Osteocyte (in vitro differentiated cells): ENCODE data around the gene FBL. TPM values are rescaled to one million over a fixed set of nuclear protein-coding genes. Genes with fewer than 3 reads are reported as not detected.
A peak's percentile ranks its signal among the peaks of the same experiment; 100 is the strongest.
"Not testable (repeated sequence)": the region's sequence is repeated elsewhere in the genome, so short reads cannot be mapped to it uniquely, and the experiment has no call there.

Source experiments
- DNase-seq: peaks from one replicate; pipeline ENCODE4 v3.0.0; 2021; ENCODE audit warnings: mixed read lengths; ENCODE audit not compliant: unreplicated experiment; ENCODE audit errors: extremely low spot score
- H3K27ac Mint-ChIP-seq: one replicate; pipeline ENCODE4 v1.8.0; 2021; ENCODE audit warnings: mild to moderate bottlenecking, mixed read lengths; ENCODE audit not compliant: unreplicated experiment
- H3K27me3 Mint-ChIP-seq: one replicate; pipeline ENCODE4 v1.8.0; 2021; ENCODE audit warnings: mixed read lengths; ENCODE audit not compliant: unreplicated experiment
- H3K36me3 Mint-ChIP-seq: one replicate; pipeline ENCODE4 v1.8.0; 2021; ENCODE audit warnings: mixed read lengths; ENCODE audit not compliant: unreplicated experiment
- H3K4me1 Mint-ChIP-seq: one replicate; pipeline ENCODE4 v1.8.0; 2021; ENCODE audit warnings: mixed read lengths; ENCODE audit not compliant: unreplicated experiment
- H3K4me3 Mint-ChIP-seq: one replicate; pipeline ENCODE4 v1.8.0; 2021; ENCODE audit warnings: mild to moderate bottlenecking, moderate library complexity, mixed read lengths; ENCODE audit not compliant: unreplicated experiment
- H3K9me3 Mint-ChIP-seq: one replicate; pipeline ENCODE4 v1.8.0; 2021; ENCODE audit warnings: mixed read lengths; ENCODE audit not compliant: unreplicated experiment
- total RNA-seq: library from RNA; stranded (reverse); gene quantifications from 2 replicates; pipeline ENCODE4 v1.2.1, GENCODE V29; 2021
- TF ChIP-seq, protein P1 (sequence below): fragments of 200-600 bp; sonication (generic); IDR thresholded peaks from 2 replicates; pipeline ENCODE4 v1.5.0; 2021; ENCODE audit warnings: antibody characterized with exemption, mild to moderate bottlenecking, moderate library complexity

FBL gene
- total RNA-seq, 1 donor from 2014 or later: 161 TPM

DNA sequence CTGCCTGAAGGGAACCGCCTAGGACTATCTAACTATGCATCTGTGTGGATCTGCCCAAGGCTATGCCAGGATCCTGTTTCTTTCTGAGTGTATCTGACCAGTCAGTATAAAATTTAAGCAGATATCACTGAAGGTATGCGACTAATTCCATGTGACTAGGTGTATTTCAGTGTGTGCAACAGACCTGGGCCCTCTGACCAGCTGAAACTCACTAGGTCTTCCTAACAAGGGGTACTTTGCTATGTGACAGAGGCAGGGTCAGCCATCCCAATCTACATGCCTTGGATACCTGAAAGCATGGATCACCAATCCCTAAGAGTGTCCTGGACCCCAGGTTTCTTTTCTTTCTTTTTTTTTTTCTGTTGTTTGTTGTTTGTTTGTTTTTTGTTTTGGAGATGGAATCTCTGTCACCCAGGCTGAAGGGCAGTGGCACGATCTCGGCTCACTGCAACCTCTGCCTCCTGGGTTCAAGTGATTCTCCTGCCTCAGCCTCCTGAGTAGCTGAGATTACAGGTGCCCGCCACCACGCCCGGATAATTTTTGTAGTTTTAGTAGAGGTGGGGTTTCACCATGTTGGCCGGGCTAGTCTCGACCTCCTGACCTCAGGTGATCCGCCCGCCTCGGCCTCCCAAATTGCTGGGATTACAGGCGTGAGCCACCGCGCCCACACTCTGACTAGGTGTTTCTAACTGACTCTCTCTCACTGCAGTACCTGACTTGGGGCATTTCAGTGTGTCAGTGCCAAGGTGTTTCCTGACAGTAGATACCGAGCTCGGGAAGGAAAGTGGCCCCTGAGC is 44.8 kb upstream of the FBL start:
- Mint-ChIP-seq H3K36me3 (no peaks in the 10 kb centered on the region), H3K4me1 (no peaks in the 10 kb centered on the region), H3K9me3 (no peaks in the 10 kb centered on the region), H3K27me3 (no peaks in the 10 kb centered on the region), H3K4me3 (no peak overlapping the region), H3K27ac (no peak overlapping the region)
- TF ChIP-seq, protein P1, sequence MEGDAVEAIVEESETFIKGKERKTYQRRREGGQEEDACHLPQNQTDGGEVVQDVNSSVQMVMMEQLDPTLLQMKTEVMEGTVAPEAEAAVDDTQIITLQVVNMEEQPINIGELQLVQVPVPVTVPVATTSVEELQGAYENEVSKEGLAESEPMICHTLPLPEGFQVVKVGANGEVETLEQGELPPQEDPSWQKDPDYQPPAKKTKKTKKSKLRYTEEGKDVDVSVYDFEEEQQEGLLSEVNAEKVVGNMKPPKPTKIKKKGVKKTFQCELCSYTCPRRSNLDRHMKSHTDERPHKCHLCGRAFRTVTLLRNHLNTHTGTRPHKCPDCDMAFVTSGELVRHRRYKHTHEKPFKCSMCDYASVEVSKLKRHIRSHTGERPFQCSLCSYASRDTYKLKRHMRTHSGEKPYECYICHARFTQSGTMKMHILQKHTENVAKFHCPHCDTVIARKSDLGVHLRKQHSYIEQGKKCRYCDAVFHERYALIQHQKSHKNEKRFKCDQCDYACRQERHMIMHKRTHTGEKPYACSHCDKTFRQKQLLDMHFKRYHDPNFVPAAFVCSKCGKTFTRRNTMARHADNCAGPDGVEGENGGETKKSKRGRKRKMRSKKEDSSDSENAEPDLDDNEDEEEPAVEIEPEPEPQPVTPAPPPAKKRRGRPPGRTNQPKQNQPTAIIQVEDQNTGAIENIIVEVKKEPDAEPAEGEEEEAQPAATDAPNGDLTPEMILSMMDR: no peak
- no peak for DNase-seq

DNA sequence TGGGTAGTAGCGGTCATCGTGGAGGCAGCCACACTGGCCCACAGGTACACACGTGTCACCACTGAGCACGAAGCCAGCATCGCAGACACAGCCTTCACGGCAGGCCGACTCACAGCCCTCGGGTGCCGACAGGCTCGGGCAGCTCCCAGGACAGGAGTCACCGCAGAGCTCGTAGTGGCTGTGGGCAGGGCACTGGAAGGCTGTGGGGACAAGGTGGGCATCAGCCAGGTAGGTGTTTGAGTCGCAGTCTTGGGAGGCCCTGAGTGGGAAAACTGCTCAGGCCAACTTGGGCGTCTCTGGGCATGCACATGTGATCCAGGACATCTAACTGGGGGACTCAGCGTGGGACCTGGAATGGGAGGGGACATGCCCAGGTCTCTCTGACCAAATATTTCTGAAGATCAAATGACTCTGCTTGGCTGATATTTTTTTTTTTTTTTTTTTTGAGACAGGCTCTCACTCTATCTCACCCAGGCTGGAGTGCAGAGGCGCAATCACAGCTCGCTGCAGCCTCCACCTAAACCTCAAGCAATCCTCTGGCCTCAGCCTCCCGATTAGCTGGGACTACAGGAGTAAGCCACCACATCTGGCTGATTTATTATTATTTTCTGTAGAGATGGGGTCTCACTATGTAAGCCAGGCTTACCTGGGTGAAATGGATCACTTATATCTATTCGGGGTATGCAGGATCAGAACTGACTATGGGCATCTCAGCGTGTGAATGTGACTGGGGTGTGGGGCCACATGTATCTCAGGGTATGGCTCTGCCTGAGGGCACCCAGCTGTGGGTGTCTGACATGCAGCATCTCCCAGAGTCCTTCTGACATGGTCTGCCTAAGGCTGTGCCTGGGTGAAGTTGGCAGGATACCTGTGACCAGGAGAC is 43.9 kb upstream of the FBL start:
- not testable (repeated sequence) for H3K36me3 Mint-ChIP-seq, H3K4me3 Mint-ChIP-seq, H3K9me3 Mint-ChIP-seq, H3K27me3 Mint-ChIP-seq, H3K4me1 Mint-ChIP-seq, H3K27ac Mint-ChIP-seq
- peak; percentile 82 for DNase-seq

DNA sequence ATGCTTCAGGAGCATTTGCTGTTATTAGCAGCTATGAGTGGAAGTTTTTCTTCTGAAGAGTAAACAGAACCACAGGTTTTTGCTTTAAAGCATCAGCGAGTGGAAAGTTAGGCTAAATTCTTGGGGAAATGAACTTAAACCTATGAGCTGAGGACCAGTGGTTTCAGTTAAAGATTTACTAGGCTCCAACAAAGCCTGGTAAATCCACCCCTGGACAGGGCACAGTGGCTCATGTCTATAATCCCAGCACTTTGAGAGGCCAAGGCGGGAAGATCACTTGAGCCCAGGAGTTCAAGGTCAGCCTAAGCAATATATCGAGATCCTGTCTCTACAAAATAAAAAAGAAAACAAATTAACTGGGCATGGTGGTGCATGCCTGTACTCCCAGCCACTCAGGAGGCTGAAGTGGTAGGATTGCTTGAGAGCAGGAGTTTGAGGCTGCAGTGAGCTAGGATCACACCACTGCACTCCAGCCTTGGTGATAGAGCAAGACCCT is 41.3 kb upstream of the FBL start:
- not testable (repeated sequence) for H3K36me3 Mint-ChIP-seq, H3K27ac Mint-ChIP-seq, H3K4me3 Mint-ChIP-seq, H3K9me3 Mint-ChIP-seq, H3K4me1 Mint-ChIP-seq, DNase-seq, H3K27me3 Mint-ChIP-seq

DNA sequence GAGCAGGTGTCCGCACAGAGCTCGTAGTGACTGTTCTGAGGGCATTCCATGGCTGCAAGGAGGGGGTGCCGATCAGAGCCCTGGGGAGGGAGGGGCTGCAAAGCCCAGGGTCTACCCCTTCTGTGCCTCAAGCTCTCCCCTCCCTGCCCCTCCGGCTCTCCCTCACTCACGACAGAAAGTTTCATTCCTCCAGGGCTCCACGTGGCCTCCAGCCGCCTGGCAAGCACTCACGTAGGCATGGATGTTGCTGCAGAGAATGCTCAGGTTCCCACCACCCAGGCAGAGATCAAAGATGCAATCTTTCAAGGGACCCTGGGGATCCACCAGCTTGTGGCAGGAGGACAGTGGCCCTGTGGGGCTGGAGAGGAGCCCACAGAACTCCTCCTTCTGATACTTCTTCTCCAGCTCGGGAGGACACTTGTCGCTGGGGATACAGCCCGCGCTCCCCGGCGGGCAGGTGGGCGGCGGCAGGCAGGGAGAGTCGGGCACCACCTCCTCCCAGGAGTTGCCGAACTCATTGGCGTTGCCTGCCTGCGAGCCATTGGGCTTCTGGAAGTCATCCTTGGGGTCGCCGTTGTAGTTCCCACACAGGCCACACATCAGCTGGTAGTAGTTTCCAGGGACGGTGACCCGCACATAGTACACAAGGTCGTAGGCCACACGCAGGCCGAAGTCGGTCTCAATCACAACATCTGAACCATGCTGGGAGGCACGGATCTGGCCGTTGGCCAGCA is 39.8 kb upstream of the FBL start:
- not testable (repeated sequence) for H3K36me3 Mint-ChIP-seq, H3K27me3 Mint-ChIP-seq, H3K4me1 Mint-ChIP-seq, H3K4me3 Mint-ChIP-seq, H3K27ac Mint-ChIP-seq, DNase-seq, H3K9me3 Mint-ChIP-seq

DNA sequence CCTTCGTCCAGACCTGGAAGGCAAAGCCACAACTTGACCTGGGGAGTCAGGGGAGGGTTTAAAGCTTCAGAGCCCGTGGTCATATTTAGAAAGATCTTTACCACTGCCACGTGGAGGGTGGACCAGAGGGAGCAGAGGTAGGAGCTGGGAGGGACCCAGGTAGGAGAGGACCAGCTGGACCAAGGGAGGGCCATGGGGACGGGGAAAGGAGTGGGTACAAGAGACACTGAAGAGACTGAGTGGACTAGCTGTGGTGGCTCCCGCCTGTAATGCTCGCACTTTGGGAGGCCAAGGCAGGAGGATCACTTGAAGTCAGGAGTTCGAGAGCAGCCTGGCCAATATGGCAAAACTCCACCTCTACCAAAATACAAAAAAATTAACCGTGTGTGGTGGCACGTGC is 38.5 kb upstream of the FBL start:
- not testable (repeated sequence) for H3K9me3 Mint-ChIP-seq, H3K36me3 Mint-ChIP-seq, H3K4me3 Mint-ChIP-seq, H3K4me1 Mint-ChIP-seq, H3K27ac Mint-ChIP-seq, H3K27me3 Mint-ChIP-seq, DNase-seq

DNA sequence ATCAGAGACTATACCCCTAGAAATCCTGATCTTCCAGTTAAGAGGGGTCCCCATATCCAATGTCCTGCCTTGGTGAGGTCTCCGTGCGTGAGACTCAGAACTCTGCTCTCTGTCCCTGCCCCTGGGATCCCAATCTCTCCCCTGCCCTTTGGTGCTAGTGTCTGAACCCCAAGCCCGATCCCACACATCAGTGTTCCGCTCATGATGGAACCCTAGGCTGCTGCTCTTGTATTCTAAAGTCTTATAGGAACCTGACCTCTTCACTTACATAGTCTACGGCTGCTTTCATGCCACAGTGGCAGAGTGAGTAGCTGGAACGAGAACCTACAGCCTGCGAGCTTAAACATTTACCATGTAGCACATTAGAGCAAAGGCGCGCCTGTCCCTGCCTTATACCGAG is 36.5 kb upstream of the FBL start:
- not testable (repeated sequence) for H3K27me3 Mint-ChIP-seq, H3K36me3 Mint-ChIP-seq, H3K4me1 Mint-ChIP-seq, H3K27ac Mint-ChIP-seq, H3K9me3 Mint-ChIP-seq, H3K4me3 Mint-ChIP-seq, DNase-seq

DNA sequence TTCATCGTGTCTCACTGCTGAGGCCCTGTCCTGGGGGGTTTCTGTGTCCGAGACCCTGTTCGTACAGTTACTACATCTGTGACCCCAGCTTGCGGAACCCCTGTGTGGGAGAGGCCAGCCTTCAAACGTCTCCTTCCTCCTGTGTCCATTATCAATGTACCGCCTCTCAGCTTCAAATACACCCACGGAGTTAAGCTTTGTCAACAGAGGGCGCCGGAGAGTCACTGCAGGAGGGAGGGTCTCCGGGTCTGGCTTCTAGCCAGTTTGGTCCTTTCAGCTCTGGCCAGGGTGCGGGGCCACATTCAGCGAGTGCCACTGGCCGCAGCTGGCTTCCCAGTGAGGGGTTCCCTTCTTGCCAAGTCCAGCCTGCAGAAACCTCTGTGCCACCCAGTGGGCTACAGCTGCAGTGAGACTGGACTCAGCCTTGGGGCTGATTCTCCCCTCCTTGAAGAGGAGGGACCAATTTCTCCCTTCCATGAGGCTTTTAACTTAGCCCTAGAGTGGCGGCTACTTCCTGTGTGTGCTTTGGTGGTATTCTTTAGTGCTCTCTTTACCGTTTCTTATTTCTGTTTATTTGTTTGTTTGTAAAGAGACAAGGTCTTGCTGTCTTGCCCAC is 35.4 kb upstream of the FBL start:
- H3K4me3 Mint-ChIP-seq, DNase-seq, H3K36me3 Mint-ChIP-seq, H3K9me3 Mint-ChIP-seq, H3K27ac Mint-ChIP-seq, H3K4me1 Mint-ChIP-seq, H3K27me3 Mint-ChIP-seq: not testable (repeated sequence)
- TF ChIP-seq, protein P1: peak; percentile 39

DNA sequence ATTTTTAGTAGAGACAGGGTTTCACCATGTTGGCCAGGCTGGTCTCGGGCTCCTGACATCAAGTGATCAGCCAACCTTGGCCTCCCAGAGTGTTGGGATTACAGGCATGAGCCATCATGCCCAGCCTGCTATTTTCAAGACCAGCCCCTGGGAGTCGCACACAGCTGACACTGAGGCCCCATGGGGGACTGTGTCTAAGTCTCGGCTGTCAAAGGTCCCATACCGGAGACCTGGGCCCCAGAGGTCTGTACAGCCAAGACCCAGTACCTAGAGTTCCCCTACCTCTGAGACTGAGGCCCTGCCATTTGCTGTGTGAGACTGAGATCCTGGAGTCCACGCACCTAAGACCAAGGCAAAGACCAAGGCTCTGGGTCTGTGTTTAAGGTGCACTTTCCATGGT is 34.1 kb upstream of the FBL start:
- H3K4me1 Mint-ChIP-seq, H3K36me3 Mint-ChIP-seq, H3K9me3 Mint-ChIP-seq: not testable (repeated sequence)

DNA sequence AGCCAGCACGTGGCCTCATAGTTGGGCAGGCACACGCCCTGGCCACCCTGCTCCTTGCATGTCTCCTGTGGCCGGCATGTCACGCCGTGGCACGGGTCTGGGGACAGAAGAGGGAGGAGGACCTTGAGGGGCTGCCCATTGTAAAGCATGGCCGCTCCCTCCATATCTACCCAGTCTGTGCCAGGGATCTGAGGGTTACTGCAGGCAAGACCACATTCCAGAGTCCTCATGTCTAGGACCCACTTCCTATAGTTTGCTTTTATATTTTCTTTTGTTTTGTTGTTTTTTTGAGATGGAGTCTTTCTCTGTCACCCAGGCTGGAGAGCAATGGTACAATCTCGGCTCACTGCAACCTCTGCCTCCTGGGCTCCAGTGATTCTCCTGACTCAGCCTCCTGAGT is 33.6 kb upstream of the FBL start:
- H3K27ac Mint-ChIP-seq, H3K4me1 Mint-ChIP-seq, H3K36me3 Mint-ChIP-seq, H3K9me3 Mint-ChIP-seq, H3K27me3 Mint-ChIP-seq, H3K4me3 Mint-ChIP-seq, DNase-seq: not testable (repeated sequence)

More for the DNA sequence above, 34.1 kb upstream of the FBL start:
- not testable (repeated sequence) for H3K4me3 Mint-ChIP-seq, H3K27me3 Mint-ChIP-seq, H3K27ac Mint-ChIP-seq, DNase-seq
